Activated CD8-positive, alpha-beta memory T cell treated with anti-CD3 and anti-CD28 coated beads, Interleukin-2, amount 10 ng/mL, durations not matched to agents 7 days and 5 days (primary cell): ENCODE data around the gene NQO2. TPM values are rescaled to one million over a fixed set of nuclear protein-coding genes. Genes with fewer than 3 reads are reported as not detected.

Experiments used
- total RNA-seq, 2 experiments: library from RNA; stranded (reverse); gene quantifications; one replicate each; pipeline ENCODE4 v1.2.3, GENCODE V29; 2021

The NQO2 gene
- total RNA-seq, 2 experiments from 2014 or later: 11.9 to 14.5 TPM

Other genes starting within 250 kb of the NQO2 start
- under 1 TPM; 0.18 to 0.23 TPM for gene MYLK4, start 249.0 kb upstream of the NQO2 start, total RNA-seq
- gene WRNIP1, start 234.5 kb upstream of the NQO2 start, total RNA-seq: 10 to 100 TPM; 48.7 to 53.3 TPM
- 10 to 100 TPM; 55.2 to 65.7 TPM for gene SERPINB1, start 158.0 kb upstream of the NQO2 start, total RNA-seq
- gene SERPINB9, start 96.6 kb upstream of the NQO2 start, total RNA-seq: 10 to 100 TPM; 56.0 to 94.9 TPM
- gene SERPINB6, start 28.3 kb upstream of the NQO2 start, total RNA-seq: 10 to 100 TPM; 55.2 to 56.0 TPM
- gene RIPK1, start 68.6 kb downstream of the NQO2 start, total RNA-seq: 10 to 100 TPM; 26.6 to 29.6 TPM
- gene BPHL, start 118.8 kb downstream of the NQO2 start, total RNA-seq: 1 to 10 TPM; 5.3 to 9.2 TPM
- gene TUBB2A, start 157.7 kb downstream of the NQO2 start, total RNA-seq: 1 to 10 TPM; 1.3 to 2.0 TPM
- gene TUBB2B, start 227.8 kb downstream of the NQO2 start, total RNA-seq: not detected